PC-3 (cell line): ENCODE results near the gene CSRNP3. TPM values are rescaled to one million over a fixed set of nuclear protein-coding genes. Genes with fewer than 3 reads are reported as not detected.

Experiments used
- ATAC-seq: fragments of 200-7000 bp; cut with Tn5 transposase; 2 replicates; pipeline ENCODE4 v1.9.1; 2020; ENCODE audit warnings: mild to moderate bottlenecking, moderate library complexity
- BruUV-seq: library from RNA; stranded (reverse); fragments of 400-500 nt; replicated peaks from 2 replicates; lab custom pipeline; 2021; lab: Mats Ljungman, UMichigan
- CTCF ChIA-PET: fragments of 300-600 bp; sonication (Branson Sonifier 250); formaldehyde crosslinking; loops from one replicate; lab custom pipeline; 2022; ENCODE audit warnings: antibody characterized with exemption; lab: Charles Lee
- POLR2A ChIA-PET: fragments of 300-600 bp; sonication (Branson Sonifier 250); formaldehyde crosslinking; loops from one replicate; lab custom pipeline; 2022; ENCODE audit warnings: antibody characterized with exemption; ENCODE audit not compliant: unreplicated experiment; lab: Charles Lee
- DNase-seq: peaks from one replicate; pipeline ENCODE4 v3.0.0-alpha.2; 2015
- H2AFZ ChIP-seq: fragments of 300-600 bp; sonication (generic); 2 replicates; pipeline ENCODE4 v1.6.0; 2016; ENCODE audit warnings: antibody characterized with exemption, low read length
- H3F3A ChIP-seq: fragments of 300-600 bp; sonication (generic); one replicate; pipeline ENCODE4 v1.6.0; 2017; ENCODE audit warnings: antibody characterized with exemption, low read length, control low read depth, mild to moderate bottlenecking; ENCODE audit not compliant: unreplicated experiment
- H3K27ac ChIP-seq: fragments of 300-600 bp; sonication (generic); 2 replicates; pipeline ENCODE4 v1.5.1; 2016; ENCODE audit warnings: mild to moderate bottlenecking, low read length
- H3K27me3 ChIP-seq: fragments of 300-600 bp; sonication (generic); 2 replicates; pipeline ENCODE4 v1.6.1; 2016; ENCODE audit warnings: low read length, mixed read lengths
- H3K36me3 ChIP-seq: fragments of 300-600 bp; sonication (generic); 2 replicates; pipeline ENCODE4 v1.6.1; 2016; ENCODE audit warnings: low read depth, mixed run types, low read length, mixed read lengths
- H3K4me1 ChIP-seq: fragments of 300-600 bp; sonication (generic); 2 replicates; pipeline ENCODE4 v1.5.1; 2016; ENCODE audit warnings: low read length; ENCODE audit not compliant: insufficient read depth
- H3K4me2 ChIP-seq: fragments of 300-600 bp; sonication (generic); 2 replicates; pipeline ENCODE4 v1.6.0; 2016; ENCODE audit warnings: low read length
- H3K4me3 ChIP-seq: fragments of 300-600 bp; sonication (generic); 2 replicates; pipeline ENCODE4 v1.5.1; 2016; ENCODE audit warnings: mild to moderate bottlenecking, low read length, mixed read lengths
- H3K79me2 ChIP-seq: fragments of 300-600 bp; sonication (generic); 2 replicates; pipeline ENCODE4 v1.6.1; 2017; ENCODE audit warnings: low read length, mixed read lengths
- H3K9ac ChIP-seq: fragments of 300-600 bp; sonication (generic); 2 replicates; pipeline ENCODE4 v1.6.0; 2016; ENCODE audit warnings: mild to moderate bottlenecking, low read length
- H3K9me2 ChIP-seq: fragments of 300-600 bp; sonication (generic); replicated peaks from 2 replicates; pipeline ENCODE4 v1.6.1; 2016; ENCODE audit warnings: mixed run types, low read length, mixed read lengths
- H3K9me3 ChIP-seq: fragments of 300-600 bp; sonication (generic); 2 replicates; pipeline ENCODE4 v1.6.1; 2016; ENCODE audit warnings: low read length, mixed read lengths
- H4K20me1 ChIP-seq: fragments of 300-600 bp; sonication (generic); 2 replicates; pipeline ENCODE4 v1.6.1; 2016; ENCODE audit warnings: low read length, mixed read lengths
- CTCF ChIP-seq: fragments of 300-600 bp; sonication (generic); conservative IDR thresholded peaks from 2 replicates; pipeline ENCODE4 v1.5.1; 2017; ENCODE audit warnings: antibody characterized with exemption, low read depth, mild to moderate bottlenecking, low read length
- EZH2 ChIP-seq: fragments of 300-600 bp; sonication (generic); IDR thresholded peaks from one replicate; pipeline ENCODE4 v1.6.1; 2017; ENCODE audit warnings: antibody characterized with exemption, mild to moderate bottlenecking, low read length; ENCODE audit not compliant: unreplicated experiment
- EZH2phosphoT487 ChIP-seq: fragments of 300-600 bp; sonication (generic); IDR thresholded peaks from 2 replicates; pipeline ENCODE4 v1.6.1; 2018; ENCODE audit warnings: mild to moderate bottlenecking, antibody characterized with exemption, low read length, borderline replicate concordance
- intact Hi-C: fragments of 100-400 bp; cut with micrococcal nuclease; formaldehyde crosslinking; loops from 2 replicates; pipeline ENCODE4 v1.9.0; 2023
- total RNA-seq: library from RNA; depleted of rRNA; stranded (reverse); fragments of >200 nt; gene quantifications from 2 replicates; pipeline ENCODE4 v1.2.3, GENCODE V29; 2014

CSRNP3 gene
- total RNA-seq, 1 experiment from 2014 or later: 2.2 TPM

- POLR2A ChIA-PET: no interaction called here
- H3K4me2 ChIP-seq: no peak overlapping the region
- H3K4me1 ChIP-seq: peaks cover 24% of the 10 kb centered on the region; the same call in 1 of the 2 replicates
- no peaks in the 10 kb centered on the region for H3K27me3 ChIP-seq
- H3K9me2 ChIP-seq: no peaks in the 10 kb centered on the region
- CTCF ChIA-PET: no interaction called here
- TF ChIP-seq EZH2 (no peak), EZH2phosphoT487 (no peak), CTCF (no peak)
- intact Hi-C loops: loop anchor here (2.0 kb wide), 1 partner anchor 39 kb away; no protein-coding TSS in a partner anchor
- no peaks in the 10 kb centered on the region for H3K9me3 ChIP-seq
- H3K4me3 ChIP-seq: no peak overlapping the region
- H3K9ac ChIP-seq: no peak overlapping the region
- H3K27ac ChIP-seq: no peak overlapping the region
- H3F3A ChIP-seq: no peaks in the 10 kb centered on the region
- peak overlapping the region; percentile 82; the same call in 1 of the 2 replicates for H2AFZ ChIP-seq
- no peaks in the 10 kb centered on the region for H3K36me3 ChIP-seq
- DNase-seq: no peak
- ATAC-seq: no peak
- H3K79me2 ChIP-seq: peaks cover 6% of the 10 kb centered on the region; the same call in 1 of the 2 replicates
- no peaks in the 10 kb centered on the region for H4K20me1 ChIP-seq
- BruUV-seq: no TSS peak
Measured at GRCh38 chr2:165467921-165468320, 1.6 kb upstream of the CSRNP3 start.

GRCh38 chr2:165470361-165470760 lies 863 bp downstream of the CSRNP3 start:
- intact Hi-C loops: loop anchor here (5.0 to 10.0 kb wide), 2 partner anchors 224 to 402 kb away; no protein-coding TSS in a partner anchor
- Histone ChIP-seq H3K36me3 (no peaks in the 10 kb centered on the region), H3K79me2 (peaks cover 6% of the 10 kb centered on the region; the same call in 1 of the 2 replicates), H3K9me3 (no peaks in the 10 kb centered on the region), H3K9ac (peak overlapping the region; percentile 54), H2AFZ (peak overlapping the region; percentile 82), H3K4me2 (peak overlapping the region; percentile 82), H3K4me3 (peak overlapping the region; percentile 73), H4K20me1 (no peaks in the 10 kb centered on the region), H3K9me2 (no peaks in the 10 kb centered on the region), H3K4me1 (peaks cover 24% of the 10 kb centered on the region; the same call in 1 of the 2 replicates), H3K27me3 (no peaks in the 10 kb centered on the region), H3K27ac (no peak overlapping the region), H3F3A (no peaks in the 10 kb centered on the region)
- no peak for DNase-seq
- TF ChIP-seq EZH2: no peak
- TF ChIP-seq EZH2phosphoT487: no peak
- TF ChIP-seq CTCF: no peak
- ChIA-PET POLR2A (no interaction called here), CTCF (interaction anchor here (0.7 to 1.4 kb wide), 3 partner anchors 60 to 404 kb away, joined by 3 to 7 read pairs (median 3); no protein-coding TSS in a partner anchor)
- no peak for ATAC-seq
- no TSS peak for BruUV-seq
